Fibroblast of skin of left biceps (primary cell): ENCODE results near the gene HOXB9.

Source experiments
- DNase-seq, 2 experiments: peaks; one replicate each; pipeline ENCODE4 v3.0.0-alpha.2; 2013; ENCODE audit warnings: low read depth in 2 of 2

Gene HOXB9

DNA sequence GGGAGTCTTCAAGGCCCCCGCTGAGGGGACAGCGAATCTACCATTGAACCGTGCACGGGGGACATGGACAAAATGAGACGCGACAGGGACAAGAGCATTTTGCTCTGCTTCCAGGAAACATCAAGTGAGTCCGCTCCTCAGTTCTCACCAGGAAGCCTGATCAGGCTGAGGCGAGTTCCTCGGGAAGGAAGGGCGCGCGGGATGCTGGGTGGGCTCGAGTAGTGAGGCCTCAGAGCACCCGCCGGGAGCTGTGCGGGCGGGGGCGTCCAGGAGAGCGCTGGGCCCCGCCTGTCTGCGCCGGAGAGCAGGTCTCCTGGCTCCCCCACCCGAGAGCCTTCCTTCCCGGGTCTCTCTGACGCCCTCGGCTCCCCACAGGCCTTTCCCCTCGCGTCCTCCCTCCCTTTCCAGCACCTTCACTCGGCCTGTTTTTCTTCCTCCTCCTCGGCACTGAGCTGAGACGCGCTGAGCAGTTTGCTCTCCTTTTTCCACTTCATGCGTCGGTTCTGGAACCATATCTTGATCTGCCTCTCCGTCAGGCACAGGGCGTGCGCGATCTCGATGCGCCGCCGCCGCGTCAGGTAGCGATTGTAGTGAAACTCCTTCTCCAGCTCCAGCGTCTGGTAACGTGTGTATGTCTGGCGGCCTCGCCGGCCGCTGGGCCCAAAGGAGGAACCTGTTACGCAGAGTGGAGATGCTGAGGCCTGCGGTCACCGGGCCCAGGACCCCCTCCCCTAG, 30.0 kb downstream of the HOXB9 start:
- no peak for DNase-seq

DNA sequence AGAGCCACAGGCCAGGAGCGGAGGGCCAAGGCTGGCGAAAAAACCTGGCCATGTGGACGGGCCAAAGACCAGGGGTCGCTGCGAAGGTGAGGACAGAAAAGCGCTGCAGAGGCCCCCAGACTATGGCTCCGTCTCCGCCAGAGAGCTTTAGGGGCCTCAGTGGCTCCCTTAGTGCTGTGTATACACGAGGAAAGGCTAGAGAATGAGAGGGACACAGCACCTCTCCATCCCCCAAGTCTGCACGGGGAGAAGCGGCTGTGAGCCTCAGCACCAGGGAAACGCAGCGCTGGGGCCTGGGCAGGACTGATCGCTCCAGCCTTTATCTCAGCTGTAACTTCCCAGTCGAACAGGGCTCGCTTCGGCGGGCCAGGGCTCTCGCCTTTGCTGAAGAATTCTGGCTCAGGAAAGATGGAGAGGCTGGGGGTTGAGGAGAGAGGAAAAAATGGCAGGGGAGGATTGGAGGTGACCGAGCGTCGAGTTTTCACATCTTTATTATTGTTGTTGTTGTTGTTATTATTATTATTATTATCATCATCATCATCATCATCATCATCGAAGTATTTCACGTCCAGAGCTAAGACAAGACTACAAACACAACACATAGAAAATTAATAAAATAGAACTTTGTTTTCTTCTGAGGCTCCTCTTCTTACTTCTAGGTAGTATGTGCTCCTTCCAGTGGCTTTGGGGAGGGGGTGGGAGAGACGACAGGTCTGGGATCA, 30.7 kb downstream of the HOXB9 start:
- DNase-seq, result no peak

DNA sequence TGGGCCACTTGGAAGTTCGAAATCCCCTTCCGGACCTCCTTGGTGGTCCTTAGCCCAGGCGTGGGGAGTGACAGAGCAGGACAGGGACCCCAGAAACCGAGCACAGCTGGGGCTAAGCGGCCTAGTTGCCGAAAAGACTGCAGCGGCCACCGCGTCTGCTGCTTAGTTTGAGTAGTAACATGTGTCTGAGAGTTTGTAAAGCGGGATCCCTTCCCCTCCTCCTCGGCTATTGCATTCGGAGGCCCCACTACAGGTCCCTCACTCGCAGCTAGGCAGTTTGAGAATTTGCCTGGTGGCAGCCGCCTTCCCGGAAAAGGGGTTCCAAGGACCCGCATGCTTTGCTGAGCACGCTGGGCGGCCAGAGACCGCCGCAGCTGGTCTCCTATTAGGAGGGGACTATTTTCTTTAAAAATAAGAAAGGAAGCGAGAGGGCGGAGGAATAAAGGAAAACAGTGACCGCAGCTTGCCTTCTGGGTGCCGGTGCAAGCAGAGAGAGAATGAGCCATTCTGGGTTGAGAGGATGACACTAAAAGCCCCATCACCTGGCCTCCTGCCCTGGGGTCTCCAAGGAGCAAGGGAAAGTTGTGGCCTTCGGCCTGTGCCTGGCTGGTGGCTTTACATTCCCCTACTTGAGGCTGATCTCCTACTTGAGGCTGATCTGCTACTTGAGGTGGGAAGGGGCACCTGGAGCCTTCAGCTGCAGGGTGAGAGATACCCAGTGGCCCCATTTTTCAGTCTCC, 31.4 kb downstream of the HOXB9 start:
- no peak for DNase-seq

DNA sequence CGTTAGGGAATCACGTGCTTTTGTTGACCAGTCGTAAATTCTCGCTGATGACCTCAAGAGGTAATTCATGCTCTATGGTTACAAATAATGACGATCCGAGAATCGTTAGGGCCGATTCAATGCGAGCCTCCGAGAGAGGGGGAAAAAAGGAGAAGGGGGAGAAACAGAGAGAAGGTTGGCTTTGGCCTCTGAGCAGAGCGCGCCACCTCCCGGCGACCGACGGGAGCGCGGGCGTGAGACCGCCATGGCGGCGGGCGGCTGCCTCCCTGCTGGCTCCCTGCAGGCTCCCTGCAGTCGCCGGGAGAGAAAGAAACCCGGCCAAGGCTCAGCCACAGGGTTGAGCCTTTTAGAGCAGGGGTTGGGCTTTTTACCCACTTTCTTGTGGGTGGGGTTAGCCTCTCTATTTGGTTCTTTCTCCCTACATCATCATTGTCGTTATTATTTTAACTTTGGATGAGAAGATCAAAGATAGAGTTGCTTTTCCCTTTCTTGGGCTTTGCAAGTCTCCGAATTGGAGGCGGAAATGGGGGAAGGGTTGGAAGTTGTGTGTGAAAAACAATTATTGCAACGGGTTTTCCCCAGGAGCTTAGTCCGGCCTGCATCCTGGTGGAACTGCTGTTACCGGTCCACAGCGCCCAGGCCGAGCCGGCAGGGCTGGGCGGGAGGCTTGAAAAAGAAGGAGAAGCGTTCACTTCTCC, 32.2 kb downstream of the HOXB9 start:
- DNase-seq, result peak; percentile 92 to 94

DNA sequence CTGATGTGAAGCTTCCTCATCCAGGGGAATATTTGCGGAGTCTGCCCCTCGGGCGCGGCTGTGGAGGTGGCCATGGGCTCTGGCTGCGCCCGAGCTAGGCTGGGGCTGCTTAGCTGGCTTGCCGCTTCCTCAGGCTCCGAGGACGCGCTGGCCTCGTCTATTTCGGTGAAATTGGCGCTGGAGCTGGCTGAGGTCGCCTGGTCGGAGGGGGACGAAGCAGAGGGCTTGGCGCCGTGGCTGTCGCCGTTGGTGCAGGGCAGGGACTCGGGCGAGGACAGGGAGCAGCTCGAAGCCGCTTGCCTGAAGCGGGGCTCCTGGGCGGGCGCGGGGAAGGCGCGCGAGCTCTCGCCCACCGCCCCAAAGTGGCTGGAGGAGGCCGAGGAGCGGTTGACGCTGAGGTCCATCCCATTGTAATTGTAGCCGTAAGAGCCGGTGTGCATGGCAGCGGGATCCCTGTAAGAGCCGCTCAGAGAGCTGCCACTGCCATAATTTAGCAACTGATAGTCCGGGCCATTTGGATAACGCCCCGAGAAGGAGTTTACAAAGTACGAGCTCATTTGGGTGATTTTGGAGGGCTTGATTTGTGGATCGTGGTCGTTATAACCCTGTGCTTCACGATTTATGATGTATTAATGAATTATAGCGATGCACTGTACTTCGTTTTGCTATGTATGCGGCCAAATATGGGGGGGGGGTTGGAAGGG, 32.9 kb downstream of the HOXB9 start, which contains the start of gene HOXB5:
TSS of gene HOXB5 (minus strand) at position 654 of the 704 bp plus-strand sequence. CDS start at position 557, 97 bp downstream.
- no peak for DNase-seq

DNA sequence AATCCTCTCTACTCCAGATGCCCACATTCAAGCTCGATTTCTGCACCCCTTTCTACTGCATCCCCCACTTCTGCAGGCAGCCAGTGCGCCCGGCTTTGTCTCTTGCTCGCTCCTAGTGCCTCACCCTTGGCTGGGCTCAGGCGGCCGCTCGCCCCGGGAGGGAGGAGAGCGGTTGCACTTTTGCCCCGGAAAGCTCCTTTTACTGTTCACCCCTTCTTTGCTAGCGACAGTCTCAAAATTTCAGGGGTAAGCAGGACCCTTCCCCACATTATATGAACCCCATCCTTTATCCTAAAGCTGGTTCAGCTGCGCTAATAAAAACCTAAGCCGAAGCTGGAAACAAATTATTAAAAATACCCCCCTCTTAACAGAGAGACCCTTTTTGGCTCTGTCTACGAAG, 33.6 kb downstream of the HOXB9 start:
- DNase-seq, result no peak

DNA sequence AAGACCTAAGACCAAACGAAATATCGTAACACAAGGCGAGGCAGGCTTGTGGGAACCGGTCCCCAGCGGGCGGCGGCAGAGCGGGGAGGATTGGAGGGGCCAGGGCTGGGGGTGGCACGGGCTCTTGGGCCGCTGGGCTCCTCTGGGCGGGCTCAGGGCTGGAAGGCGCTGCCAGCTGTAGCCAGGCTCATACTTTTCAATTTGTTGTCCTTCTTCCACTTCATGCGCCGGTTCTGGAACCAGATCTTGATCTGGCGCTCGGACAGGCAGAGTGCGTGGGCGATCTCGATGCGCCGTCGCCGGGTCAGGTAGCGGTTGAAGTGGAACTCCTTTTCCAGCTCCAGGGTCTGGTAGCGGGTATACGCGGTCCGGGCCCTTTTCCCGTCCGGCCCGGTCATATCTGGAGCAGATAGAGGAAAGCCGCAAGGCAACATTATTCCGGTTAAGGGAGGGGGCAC, 34.1 kb downstream of the HOXB9 start:
- DNase-seq, result no peak

DNA sequence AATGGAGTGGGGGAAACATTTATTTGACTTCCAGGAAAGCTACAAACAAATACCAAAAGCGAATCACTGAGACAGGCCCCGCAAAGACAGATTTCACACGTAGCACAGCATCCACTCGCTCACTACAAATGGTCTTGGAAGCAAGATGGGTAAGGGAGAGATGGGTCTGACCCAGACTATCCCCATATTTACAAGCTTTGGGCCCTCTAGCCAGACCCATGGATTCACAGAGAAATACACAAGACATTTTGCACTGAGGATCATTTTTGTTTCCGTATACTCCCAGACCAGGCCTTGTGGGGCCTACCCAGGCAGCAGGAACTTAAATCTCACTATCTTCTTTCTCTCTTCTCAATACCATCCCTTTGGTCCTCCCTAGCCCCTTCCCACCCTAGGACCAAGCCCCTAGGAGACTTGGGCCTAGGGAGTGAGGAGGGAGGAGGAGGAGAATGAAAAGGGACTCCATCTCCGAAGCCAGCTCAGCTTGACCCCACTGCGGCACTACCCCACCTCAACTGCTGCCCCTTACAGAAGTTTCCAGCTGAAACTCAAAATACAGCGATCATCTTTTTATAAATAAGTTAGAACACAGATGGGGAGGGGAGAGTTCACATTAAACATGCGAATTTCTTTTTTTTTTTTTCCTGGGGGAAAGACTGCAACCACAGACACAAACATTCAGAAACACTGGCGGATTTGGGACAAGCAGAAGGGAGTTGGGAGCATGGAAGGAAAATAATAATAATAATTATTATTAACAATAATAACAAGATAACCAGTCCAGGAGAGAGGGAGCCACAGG, 34.7 kb downstream of the HOXB9 start:
- no peak for DNase-seq

DNA sequence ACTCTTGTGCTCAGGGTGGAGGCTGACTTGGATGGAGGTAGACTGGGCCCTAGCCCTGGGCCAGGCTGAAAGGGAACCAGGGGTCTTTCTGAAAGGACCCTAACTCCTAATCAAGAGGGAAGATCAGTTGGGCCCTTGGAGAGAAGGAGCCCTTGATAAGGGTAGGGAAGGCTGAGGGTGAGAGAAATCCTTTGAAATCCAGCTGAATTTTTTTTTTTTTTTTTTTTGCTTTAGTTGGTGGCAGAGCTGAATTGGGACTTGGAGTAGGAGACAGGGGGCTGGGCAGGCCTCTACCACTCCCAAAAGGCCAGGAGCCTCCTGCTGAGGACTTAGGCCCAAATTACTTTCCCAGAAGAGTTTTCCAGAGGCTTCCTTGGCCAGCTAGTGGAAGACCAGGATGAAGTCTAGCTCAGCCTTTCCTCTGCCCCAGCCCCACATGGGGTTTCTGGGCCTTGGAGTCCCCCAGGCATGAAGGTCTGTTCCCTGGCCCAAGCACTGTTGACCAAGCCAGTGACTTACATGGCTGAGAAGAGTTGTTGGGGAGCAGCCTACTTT, 35.5 kb downstream of the HOXB9 start:
- DNase-seq, result no peak

DNA sequence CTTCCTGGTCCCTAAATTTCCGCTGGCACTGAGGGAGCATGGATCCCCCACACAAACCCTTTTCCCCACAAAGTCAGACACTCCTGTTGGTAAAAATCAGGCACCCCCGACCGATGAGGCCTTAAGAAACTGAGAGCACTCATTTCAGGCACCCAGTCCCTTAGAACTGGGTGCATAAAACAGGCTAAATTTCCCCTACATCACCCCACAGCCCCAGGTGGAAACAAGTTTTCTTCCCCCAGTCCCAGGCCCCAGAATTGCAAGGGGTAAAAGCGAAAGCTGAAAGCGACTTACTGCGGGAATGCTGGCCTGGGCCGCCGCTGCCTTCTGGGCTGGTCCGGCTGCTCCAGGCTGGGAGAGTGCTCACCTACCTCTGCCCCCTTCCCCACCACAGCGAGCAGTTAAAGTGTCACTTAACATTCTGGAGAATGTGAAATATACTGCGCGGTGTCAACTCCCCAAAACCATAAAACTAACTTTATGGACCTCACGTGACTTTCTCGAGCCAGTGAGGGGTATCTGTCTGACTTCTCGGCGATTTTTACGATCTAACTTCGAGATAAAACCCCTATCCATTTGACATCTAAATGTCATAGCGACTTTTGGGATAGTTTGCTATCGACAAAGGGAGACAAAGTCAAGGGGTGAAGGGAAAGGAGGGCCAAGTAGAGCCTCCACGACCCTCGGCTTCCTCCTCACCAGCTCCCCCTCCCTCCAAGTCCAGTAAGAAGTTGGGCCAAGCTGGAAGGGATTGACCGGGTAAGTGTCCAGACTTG, 36.1 kb downstream of the HOXB9 start, which contains the start of gene HOXB3:
TSS of gene HOXB3 (minus strand) at position 411 of the 776 bp plus-strand sequence. CDS start 37,767 bp downstream, outside the sequence.
- DNase-seq, result no peak

DNA sequence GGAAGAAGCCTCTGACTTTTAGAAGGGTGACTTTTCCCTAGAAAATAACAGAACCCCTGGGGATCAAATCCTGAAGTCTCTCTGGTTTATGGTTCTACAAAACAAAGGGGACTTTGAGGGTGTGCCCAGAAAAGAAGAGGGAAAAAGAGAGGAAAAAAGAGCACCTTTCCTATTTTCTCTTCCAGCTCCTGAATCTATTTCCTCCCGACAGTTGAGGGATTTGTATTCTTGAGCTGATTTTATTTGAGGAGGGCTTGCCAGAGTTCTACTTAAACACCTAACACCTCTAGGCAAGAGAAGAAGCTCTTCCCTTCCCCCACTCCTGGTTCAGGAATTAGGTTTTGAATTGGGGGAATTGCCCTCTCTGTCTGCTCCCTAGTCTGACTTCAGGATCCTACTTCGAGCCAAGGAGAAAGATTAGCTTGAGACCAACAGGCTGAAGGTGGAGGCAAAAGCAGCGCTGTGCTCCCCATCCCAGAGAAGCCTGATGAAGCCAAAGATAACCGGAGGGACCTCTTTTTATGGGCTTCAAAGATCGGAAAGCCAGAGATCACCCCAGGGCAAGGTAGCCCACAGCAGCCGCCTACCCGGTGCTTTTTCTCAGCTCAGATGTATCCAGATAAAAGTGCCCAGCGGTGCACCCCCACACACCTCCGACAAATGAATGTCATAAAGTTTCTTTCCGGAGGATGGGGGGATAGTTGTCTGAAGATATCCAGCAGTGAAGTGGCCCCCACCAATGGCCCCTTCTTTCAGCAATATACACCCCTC, 36.9 kb downstream of the HOXB9 start:
- no peak for DNase-seq

DNA sequence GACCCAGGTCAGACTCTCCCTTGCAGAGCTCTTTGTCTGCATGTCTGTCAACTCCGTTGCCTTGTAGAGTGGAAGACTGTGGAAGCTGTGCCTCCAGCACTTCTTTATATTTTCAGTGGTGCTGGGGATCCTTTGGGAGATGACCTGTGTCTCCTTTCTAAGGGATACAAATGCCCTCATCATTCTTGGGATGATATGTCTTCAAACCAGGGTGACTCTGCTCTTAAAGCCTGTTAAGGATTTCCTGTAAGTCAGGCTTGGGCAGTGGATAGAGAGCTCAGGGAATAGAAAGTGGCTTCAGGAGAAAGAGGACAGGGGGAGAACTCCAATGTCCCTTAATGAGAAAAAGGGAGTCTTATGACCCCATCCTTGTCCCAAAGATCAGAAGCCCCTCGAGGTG, 37.6 kb downstream of the HOXB9 start:
- no peak for DNase-seq

DNA sequence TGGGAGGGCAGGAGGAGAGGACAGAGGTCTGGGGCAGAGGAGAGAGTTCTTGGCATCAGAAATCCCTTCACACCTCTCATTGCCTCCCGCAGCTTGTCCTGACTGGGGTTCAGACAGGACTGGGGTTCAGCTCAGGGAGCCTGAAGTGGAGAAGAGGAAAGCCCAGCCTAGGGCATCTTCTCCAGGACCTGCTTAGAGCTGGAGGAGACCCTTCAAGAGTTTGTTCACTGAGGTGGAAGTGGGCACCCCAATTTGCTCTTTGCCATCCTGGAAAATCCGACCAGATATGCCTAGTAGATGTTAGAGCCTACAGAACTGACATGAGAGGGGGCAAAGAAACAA, 38.1 kb downstream of the HOXB9 start:
- DNase-seq, result no peak

DNA sequence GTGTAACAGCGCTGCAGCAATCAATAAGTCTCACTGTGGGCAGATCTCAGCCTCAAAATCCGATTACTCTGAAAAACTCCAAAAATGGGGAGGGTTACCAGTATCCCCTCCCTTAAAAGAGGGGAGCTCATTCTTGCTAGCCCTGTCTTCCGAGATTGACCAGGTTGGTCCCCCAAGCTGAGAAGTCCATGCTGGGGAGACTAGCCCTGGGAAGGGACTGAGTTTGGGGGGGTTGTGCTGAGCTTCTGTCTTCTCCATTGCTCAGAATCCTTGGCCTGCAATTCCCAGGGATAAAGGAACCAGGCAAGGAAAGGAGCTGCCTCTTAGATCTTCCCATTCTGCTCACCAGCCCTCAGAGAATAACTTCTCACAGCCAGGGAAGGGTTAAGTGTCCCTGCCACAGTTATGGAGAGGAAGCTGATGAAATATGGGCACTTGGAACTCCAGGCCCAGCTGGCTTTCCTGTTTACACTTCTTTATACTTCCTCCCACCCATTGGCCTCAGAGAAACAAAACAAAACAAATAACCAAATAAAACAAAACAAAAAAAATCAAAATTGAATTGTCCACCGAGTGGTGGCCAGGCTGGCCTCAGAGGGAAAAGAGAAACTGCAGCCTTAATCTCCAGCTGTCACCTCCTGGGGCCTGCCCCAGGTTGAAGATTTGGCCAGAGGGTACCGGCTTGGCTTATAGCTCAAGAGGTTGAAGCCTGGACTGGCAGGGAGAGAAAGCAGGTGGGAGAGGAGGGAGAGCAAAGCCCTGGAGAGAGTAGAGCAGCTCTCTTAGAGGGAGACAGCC, 38.7 kb downstream of the HOXB9 start:
- DNase-seq, result no peak

DNA sequence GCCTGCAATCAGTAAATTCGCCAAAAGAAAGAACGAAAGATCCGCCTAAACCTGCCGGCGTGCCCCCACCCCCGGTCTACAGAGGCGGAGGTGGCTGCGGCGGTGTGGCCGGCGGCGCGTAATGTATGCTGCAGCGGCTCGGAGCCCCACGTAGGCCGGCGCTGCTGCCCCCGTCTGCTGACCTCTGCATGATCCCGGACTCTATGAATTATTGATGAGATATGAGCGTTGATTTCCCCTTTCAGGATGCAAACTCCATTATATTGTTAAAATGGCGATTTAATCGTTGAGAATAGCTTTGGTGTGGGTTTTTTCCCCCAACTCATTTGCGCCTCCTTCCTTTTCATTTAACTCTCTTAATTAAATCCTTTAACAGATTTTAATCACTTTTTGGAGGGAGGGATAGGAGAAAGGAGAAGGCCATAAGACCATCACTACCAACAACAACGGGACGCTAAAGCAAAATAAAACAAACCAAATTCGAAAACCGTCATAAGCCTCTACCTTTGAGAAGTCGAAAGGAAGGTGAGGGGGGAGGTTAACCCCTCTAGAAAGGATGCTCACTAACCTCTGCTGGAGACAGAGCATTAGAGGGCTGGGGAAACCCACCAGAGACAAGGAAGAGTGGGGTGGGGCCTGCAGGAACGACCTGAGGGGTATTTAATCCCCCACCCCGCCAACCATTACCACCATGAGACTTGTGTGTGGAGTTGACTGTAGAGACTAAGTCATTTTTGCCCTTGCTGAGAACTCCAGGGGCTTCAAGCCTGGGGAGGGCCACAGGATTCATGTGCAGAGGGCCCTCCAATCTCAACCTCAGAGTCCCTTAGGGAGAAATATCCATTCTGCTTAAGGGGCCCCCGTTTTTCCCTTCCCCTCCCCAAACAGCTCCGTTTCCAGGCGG, 39.6 kb downstream of the HOXB9 start:
- no peak for DNase-seq

DNA sequence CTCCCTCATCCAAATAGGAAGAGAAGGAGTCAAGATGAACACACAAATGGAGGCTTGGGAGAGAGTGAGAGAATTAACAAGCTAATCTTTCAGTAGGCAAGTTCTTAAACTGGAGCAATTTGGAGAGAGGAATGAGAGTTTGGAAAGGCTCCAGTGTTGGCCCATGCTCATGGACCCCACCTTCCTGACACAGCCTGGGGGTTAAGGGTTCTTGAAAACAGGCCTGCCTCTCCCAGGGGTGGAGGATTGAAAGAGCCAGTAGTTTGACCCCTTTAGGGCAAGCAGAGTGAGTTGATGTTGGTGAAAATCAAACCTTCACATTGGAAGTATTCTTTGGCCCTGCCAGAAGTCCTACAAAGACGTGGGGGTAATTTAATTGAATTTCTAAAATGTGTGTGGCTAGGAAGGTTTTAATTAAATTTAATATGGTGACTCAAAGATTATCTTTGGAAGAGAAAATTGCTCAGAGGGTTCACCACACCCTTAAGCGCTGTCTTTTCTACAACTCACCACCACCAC, 41.9 kb downstream of the HOXB9 start:
- DNase-seq, result no peak
